IPS-NIHi7 (cell line): ENCODE measurements around the gene C11orf71.

ENCODE experiments used
- DNase-seq: peaks from one replicate; pipeline ENCODE4 v3.0.0; 2012; ENCODE audit warnings: mixed read lengths; ENCODE audit errors: extremely low spot score

The C11orf71 gene

DNA sequence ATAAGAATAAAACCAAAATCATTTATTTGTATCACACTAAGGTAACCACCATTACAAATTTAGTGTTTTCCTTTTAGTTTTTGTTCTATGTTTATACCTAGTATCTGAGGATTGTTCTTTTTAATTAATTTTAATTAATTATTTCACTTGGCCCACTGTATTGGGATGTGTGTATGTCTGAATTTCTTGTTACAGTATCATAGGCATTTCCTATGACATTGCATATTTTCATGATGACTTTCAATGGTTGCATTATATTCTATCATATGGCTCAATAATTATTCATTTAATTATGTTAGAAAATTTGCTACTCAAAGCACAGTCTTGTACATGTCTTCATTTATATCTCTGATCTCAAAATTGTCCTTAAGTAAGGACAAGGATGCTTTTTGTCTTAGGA is 41.0 kb downstream of the C11orf71 start:
- no peak for DNase-seq

DNA sequence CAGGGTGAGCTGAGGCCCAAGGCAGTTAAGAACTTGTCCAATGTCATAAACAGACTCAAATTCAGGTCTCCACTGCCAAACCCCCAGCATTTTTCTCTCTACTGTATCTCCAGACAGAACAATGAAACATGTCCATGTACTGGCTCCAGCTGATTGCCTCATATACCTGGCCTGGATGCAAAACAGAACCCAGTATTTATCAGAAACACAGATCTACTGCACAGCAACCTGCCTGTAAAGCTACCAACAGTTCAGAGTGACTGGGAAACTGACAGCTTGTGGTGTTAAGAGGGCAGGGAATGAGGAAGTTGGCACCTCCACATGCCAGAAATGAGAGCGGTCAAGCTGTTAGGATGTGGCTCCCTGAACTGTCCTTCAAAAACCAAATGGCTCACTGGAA is 41.6 kb downstream of the C11orf71 start:
- DNase-seq = no peak

DNA sequence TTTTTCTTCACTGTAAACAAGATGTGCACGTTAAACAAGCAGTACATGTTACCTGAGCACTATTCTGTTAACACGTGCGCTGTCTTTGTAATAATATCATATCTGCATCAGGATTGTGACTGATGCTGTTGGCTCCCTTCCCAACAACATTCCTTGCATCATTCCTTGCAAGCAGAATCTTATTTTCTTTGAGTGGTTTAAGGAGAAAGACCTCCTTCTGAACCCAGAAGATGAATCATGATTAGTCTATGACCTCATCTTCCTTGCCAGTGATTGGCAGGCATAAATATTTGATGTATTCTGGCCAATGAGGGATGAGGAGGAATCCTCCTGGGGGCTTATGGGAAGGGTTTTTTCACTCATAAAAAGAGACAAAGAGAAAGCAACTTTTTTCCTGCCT is 46.2 kb downstream of the C11orf71 start:
- DNase-seq = no peak

DNA sequence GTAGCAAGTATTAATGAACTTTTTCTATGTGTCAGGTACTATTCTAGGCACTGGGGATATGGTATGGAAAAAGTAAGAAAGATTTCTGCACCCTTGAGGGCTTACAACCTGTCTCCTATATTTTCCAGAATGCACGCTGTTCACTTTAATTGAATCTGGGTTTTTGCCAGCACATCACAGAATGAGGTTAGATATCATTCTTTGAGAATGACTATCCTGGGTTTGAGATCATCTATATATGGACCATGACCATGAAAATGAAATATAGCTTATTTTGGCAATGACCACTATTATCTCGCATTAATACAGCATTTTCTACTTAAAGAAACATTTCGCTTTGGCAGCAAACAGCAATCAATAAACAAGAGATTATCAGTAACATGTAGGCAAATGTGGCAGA is 46.9 kb downstream of the C11orf71 start:
- no peak for DNase-seq

DNA sequence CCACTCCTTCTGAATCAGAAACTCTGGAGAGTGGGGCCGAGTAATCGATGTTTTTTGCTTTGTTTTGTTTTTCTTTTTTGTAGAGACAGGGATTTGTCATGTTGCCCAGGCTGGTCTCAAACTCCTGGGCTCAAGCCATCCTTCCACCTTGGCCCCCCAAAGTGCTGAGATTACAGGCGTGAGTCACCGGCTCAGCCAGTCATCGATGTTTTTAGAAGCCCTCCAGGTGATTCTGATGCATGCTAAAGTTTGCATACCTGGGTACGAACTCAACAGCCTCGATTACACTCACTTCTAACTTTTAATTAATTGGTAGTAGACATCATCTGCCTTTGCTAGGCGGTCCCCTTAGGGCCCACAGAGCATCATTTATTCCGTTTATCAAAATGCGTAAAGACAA is 50.3 kb downstream of the C11orf71 start:
- DNase-seq = no peak
